Small intestine (tissue), 7 donors: ENCODE results near the gene LMF2. TPM values are rescaled to one million over a fixed set of nuclear protein-coding genes. Genes with fewer than 3 reads are reported as not detected.

ENCODE experiments used
- DNase-seq, 2 donors: peaks; one replicate each; pipeline versions ENCODE4 v3.0.0 to v3.0.0-alpha.2; 2013
- FAIRE-seq: peaks from 2 replicates; lab custom pipeline; 2012; peaks lifted over from hg19 to GRCh38; lab: Jason Lieb, UNC
- H3K27ac ChIP-seq, 3 donors: one replicate each; pipeline ENCODE4 v1.5.1; 2013; ENCODE audit warnings: low read length in 2 of 3, mild to moderate bottlenecking in 2 of 3, control low read depth in 1 of 3, inconsistent platforms in 1 of 3, low read depth in 1 of 3, moderate library complexity in 1 of 3
- H3K27me3 ChIP-seq, 3 donors: one replicate each; pipeline ENCODE4 v1.6.1; 2013; ENCODE audit warnings: low read length in 3 of 3, inconsistent platforms in 1 of 3; ENCODE audit not compliant: control insufficient read depth in 3 of 3, insufficient read depth in 3 of 3
- H3K36me3 ChIP-seq, 3 donors: one replicate each; pipeline ENCODE4 v1.6.1; 2013; ENCODE audit warnings: low read length in 3 of 3, inconsistent platforms in 1 of 3, low read depth in 1 of 3, mild to moderate bottlenecking in 1 of 3, moderate library complexity in 1 of 3; ENCODE audit not compliant: control insufficient read depth in 3 of 3, insufficient read depth in 2 of 3
- H3K4me1 ChIP-seq, 3 donors: one replicate each; pipeline ENCODE4 v1.6.1; 2013; ENCODE audit warnings: low read length in 2 of 3, inconsistent platforms in 1 of 3, low read depth in 1 of 3, mild to moderate bottlenecking in 1 of 3, moderate library complexity in 1 of 3; ENCODE audit not compliant: control insufficient read depth in 3 of 3, insufficient read depth in 2 of 3
- H3K4me3 ChIP-seq, 3 donors: one replicate each; pipeline ENCODE4 v1.5.1; 2013; ENCODE audit warnings: low read length in 3 of 3, control low read depth in 1 of 3, inconsistent platforms in 1 of 3, low read depth in 1 of 3, mild to moderate bottlenecking in 1 of 3, moderate library complexity in 1 of 3
- H3K9me3 ChIP-seq, 2 donors: one replicate each; pipeline ENCODE4 v1.6.1; 2013; ENCODE audit warnings: low read depth in 1 of 2, low read length in 1 of 2; ENCODE audit not compliant: control insufficient read depth in 2 of 2, insufficient read depth in 1 of 2
- WGBS, 3 donors: extraction: QIAGEN DNeasy Blood & Tissue Kit; methylation state at CpG; one replicate each; pipeline ENCODE4 v1.1.7; 2013; 5-methylcytosine and 5-hydroxymethylcytosine counted together
- polyA plus RNA-seq, 4 donors: library from polyadenylated mRNA; stranded (reverse) in 3 of 4; unstranded in 1 of 4; fragments of 200-250 nt in 3 of 4; fragments of 120-200 nt in 1 of 4; gene quantifications; one replicate each; pipeline versions ENCODE4 v1.2.1 to v1.2.3, GENCODE V29; 2013
- donor health status: healthy with polysubstance abuse.
- donor health status: control.
- donor health status: control.
- donor health status: Bipolar disorder and iron deficiency.
- donor health status: healthy.

Gene LMF2
- polyA plus RNA-seq, 4 donors = 37.8 to 52.8 (median 46.9) TPM

GRCh38 chr22:50460938-50461337 lies 46.6 kb downstream of the LMF2 start:
- Histone ChIP-seq H3K4me3 (no peak overlapping the region), H3K27me3 (no peaks in the 10 kb centered on the region), H3K36me3 (peaks cover 44 to 99% (median 49%) of the 10 kb centered on the region in 3 donors), H3K27ac (no peak overlapping the region), H3K9me3 (no peaks in the 10 kb centered on the region), H3K4me1 (no peaks in the 10 kb centered on the region)
- 88 to 99% (median 94%) methylated on average over 16 to 17 of the region's 17 CpGs for WGBS, 3 donors
- no peak for FAIRE-seq
- DNase-seq = no peak

DNA sequence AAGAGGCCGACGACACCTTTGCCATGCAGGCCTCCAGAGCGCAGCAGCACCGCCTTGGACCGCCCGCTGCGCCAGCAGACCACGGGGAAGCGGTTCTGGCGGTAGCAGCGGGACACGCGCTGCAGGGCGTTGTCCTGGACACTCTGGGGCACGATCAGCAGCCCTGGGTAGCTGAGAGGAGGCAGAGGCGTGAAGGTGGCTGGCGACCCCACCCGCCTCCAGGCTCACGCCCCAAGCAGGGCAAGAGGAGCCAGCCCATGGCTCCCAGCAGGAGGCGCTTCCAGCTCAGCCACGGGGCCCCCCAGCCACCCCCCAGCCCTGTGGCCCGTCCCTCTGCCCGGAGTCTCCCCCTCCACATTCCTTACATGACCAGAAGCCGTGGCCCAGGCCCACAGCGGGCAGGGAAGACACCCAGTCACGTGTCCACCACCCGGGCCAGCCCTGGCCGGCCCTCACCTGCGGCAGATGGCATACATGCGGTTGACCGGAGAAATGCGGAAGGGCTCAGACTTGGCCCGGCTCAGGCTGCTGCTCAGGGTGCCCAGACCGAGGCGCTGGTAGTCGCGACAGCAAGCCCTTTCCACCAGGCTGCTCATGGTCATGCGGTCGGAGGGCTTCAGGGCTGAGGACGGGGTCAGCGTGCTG lies 47.9 kb downstream of the LMF2 start:
- 93 to 96% (median 94%) methylated on average over 38 to 41 of the region's 41 CpGs for whole genome bisulfite sequencing, 3 donors
- DNase-seq (no peak), FAIRE-seq (no peak)
- H3K27ac ChIP-seq = no peak overlapping the region
- H3K4me1 ChIP-seq = no peaks in the 10 kb centered on the region
- no peak overlapping the region for H3K4me3 ChIP-seq
- H3K27me3 ChIP-seq = no peaks in the 10 kb centered on the region
- H3K36me3 ChIP-seq = peaks cover 39 to 99% (median 45%) of the 10 kb centered on the region in 3 donors
- no peaks in the 10 kb centered on the region for H3K9me3 ChIP-seq

DNA sequence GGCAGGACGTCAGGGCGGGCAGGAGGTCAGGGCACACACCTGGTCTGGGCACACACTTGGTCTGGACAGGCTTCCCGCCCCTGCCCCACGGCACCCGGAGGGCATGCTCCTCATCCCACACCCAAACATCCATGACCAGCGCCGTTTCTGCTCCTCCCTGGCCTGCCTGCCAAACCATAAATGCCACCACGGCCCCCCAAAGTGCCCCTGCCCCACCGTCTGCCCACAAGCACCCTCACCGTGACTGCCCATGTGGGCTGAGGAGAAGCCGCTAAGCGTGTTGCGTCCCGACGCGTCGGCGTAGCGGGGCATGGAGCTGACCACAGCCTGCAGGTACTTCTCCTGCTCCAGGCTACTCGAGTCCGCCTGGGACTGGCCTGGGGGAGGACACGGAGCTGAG lies 48.5 kb downstream of the LMF2 start:
- DNase-seq (no peak), FAIRE-seq (no peak)
- no peak overlapping the region for H3K4me3 ChIP-seq
- peaks cover 41 to 99% (median 46%) of the 10 kb centered on the region in 3 donors for H3K36me3 ChIP-seq
- no peaks in the 10 kb centered on the region for H3K27me3 ChIP-seq
- WGBS, 3 donors = 90 to 94% (median 92%) methylated on average over 22 of the region's 22 CpGs
- H3K4me1 ChIP-seq = no peaks in the 10 kb centered on the region
- no peak overlapping the region for H3K27ac ChIP-seq
- H3K9me3 ChIP-seq = no peaks in the 10 kb centered on the region

DNA sequence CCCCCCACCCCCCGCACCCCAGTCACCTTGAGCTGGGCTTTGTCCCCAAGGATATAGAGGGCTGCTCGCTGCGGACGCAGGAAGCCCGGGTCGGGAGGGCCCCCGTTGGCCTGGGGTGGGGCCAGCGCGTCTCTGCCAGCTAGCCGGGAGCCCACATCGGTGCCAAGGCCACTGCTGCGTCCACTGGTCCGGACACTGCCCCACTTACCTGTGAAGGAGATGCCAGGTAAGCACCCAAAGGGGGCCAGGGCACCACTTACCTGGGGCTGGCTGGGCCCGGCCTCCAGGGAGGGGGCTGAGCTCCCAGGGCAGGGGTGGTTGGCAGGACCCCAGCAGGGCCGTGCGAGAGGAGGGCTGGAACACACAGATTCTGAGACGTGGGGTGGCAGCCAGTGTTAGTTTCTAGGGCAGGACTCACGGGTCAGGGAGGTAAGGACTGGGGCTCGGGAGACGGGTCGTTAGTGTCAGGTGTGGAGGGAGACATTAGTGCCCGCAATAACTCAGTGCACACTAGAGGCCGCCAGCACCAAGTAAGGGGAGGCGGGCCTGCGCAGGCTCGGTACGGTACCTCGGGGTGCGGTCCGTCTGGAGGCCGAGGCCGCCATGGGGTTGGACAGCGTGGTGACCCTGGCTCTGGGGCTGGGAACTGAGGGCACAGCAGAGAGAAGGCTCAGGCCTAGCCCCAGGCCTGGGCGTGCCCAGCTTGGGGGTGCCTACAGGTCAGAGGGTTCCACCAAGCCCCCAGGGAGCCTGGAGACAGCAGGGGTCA lies 50.9 kb downstream of the LMF2 start:
- no peak for FAIRE-seq
- WGBS, 3 donors = 81 to 86% (median 85%) methylated on average over 32 to 34 of the region's 34 CpGs
- H3K36me3 ChIP-seq = peaks cover 27 to 91% (median 38%) of the 10 kb centered on the region in 3 donors

DNA sequence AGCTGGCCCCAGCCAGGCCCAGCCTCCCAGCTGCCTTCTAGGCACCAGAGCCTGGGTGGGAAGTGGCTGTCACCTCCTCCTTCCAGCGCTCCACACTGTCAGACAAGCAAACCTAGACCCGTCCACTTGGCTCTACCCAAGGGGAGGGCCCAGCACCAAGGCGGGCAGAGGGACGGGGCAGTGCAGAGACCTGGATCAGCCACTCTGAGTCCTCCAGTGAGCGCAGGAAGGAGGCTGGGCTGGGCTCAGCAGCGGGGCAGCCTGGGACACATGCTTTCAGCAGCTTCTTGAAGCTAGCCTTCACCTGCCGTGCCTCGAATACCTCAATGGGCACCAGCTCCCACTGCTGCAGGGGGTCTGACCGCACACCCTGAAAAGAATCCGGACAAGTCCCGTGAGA lies 51.5 kb downstream of the LMF2 start:
- Histone ChIP-seq H3K4me1 (no peaks in the 10 kb centered on the region), H3K27me3 (no peaks in the 10 kb centered on the region), H3K4me3 (no peak overlapping the region), H3K36me3 (peaks cover 27 to 87% (median 38%) of the 10 kb centered on the region in 3 donors), H3K27ac (no peak overlapping the region), H3K9me3 (no peaks in the 10 kb centered on the region)
- WGBS, 3 donors = 96 to 98% (median 97%) methylated on average over 11 of the region's 11 CpGs
- no peak for FAIRE-seq
- DNase-seq = no peak

More for the DNA sequence above, 50.9 kb downstream of the LMF2 start:
- Histone ChIP-seq H3K4me1 (no peaks in the 10 kb centered on the region), H3K4me3 (no peak overlapping the region), H3K9me3 (no peaks in the 10 kb centered on the region), H3K27ac (no peak overlapping the region), H3K27me3 (no peaks in the 10 kb centered on the region)
- no peak for DNase-seq

DNA sequence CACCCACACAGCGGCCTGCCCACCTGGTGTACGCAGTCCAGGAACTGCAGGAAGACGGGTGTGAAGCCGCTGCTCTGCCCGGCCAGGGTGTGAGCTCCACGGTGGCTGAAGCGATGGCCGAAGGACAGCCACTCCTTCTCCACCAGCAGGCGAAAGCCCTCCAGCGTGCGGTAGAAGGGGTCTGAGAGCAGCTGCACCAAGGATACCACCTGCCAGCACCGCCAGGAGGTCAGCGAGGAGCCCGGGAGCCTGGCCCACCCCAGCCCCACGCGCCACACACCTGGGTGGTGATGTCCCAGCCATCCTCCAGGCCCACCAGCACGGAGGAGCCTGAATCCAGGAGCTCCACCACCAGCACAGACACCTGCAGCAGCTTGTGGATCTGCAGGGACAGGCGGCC lies 52.3 kb downstream of the LMF2 start:
- peaks cover 19 to 87% (median 33%) of the 10 kb centered on the region in 3 donors for H3K36me3 ChIP-seq
- no peak for DNase-seq
- no peaks in the 10 kb centered on the region for H3K9me3 ChIP-seq
- no peak for FAIRE-seq
- H3K4me1 ChIP-seq = no peaks in the 10 kb centered on the region
- no peak overlapping the region for H3K27ac ChIP-seq
- WGBS, 3 donors = 95 to 96% (median 96%) methylated on average over 17 to 18 of the region's 18 CpGs
- no peaks in the 10 kb centered on the region for H3K27me3 ChIP-seq
- H3K4me3 ChIP-seq = no peak overlapping the region

DNA sequence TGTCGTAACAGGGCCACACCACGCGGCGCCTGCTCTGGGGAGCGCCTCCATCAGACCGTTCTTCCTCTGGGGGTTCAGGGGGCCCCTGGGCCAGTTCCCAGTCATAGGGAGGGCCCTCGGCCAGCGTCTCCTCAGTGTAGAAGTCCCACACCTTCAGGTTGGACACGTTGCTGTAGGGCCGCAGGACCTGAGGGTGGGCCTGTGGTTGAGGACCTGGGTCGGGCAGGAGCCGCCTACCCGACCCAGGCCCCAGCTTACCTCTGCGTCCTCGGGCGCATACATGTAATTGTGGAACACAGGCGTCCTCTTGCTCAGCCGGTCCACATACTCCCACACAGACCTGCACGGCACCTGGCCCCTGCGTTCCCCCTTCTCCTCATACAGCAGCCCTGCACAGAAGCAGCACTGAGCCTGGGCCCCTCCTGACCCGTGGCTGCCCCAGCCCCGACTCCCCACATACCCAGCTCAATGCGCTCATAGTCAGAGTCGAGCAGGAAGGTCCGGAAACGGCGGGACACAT lies 52.9 kb downstream of the LMF2 start:
- WGBS, 3 donors = 92 to 96% (median 94%) methylated on average over 27 of the region's 27 CpGs

More for the DNA sequence above, 52.9 kb downstream of the LMF2 start:
- H3K9me3 ChIP-seq = no peaks in the 10 kb centered on the region
- no peak overlapping the region for H3K27ac ChIP-seq
- no peaks in the 10 kb centered on the region for H3K4me1 ChIP-seq
- FAIRE-seq (no peak), DNase-seq (no peak)
- no peak overlapping the region for H3K4me3 ChIP-seq
- peaks cover 20 to 87% (median 33%) of the 10 kb centered on the region in 3 donors for H3K36me3 ChIP-seq
- no peaks in the 10 kb centered on the region for H3K27me3 ChIP-seq
